COLO829 (cell line): Measurements from ENCODE around the gene CCNB2.

Source experiments
- DNase-seq: peaks from one replicate; pipeline ENCODE4 v3.0.0; 2012; ENCODE audit warnings: low spot score

Gene CCNB2

DNA sequence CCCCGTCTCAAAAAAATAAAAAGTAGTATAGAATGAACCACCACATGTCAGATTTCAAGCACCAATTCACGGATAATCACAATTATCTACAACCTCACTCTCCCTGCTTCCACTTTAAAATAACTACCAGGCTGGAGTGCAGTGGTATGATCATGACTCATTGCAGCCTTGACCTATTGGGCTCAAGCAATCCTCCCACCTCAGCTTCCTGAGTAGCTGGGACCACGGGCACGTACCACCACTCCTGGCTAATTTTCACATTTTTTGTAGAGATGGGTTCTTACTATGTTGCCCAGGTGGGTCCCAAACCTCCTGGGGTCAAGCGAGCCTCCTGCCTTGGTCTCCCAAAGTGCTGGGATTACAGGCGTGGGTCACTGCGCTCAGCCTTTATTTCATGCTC, 63.6 kb downstream of the CCNB2 start:
- DNase-seq, result no peak

DNA sequence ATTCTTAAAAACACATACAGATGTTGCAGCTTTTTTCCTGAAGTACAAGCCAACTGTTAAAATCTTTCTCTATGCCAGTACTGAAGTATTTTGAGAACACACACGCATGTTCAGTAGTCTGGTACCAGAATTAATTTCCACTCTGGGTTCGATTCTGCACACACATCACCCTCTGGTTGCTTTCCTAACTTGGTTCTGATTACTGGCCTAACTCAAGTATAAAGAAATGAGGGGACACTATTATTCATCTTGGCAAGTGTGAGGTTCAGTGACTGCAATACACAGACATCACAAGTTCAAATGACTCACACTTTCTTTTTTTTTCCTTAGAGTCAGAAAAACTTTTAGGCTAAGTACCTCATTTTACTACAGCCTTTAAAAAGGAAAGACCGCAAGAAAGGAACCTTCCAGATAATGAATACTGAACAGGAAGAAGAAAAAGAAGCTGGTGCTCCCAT, 64.3 kb downstream of the CCNB2 start:
- no peak for DNase-seq

GRCh38 chr15:59170295-59171066, 65.5 kb downstream of the CCNB2 start:
- DNase-seq, result no peak

- DNase-seq, result no peak
Observed at GRCh38 chr15:59171067-59171397, 66.1 kb downstream of the CCNB2 start.

DNA sequence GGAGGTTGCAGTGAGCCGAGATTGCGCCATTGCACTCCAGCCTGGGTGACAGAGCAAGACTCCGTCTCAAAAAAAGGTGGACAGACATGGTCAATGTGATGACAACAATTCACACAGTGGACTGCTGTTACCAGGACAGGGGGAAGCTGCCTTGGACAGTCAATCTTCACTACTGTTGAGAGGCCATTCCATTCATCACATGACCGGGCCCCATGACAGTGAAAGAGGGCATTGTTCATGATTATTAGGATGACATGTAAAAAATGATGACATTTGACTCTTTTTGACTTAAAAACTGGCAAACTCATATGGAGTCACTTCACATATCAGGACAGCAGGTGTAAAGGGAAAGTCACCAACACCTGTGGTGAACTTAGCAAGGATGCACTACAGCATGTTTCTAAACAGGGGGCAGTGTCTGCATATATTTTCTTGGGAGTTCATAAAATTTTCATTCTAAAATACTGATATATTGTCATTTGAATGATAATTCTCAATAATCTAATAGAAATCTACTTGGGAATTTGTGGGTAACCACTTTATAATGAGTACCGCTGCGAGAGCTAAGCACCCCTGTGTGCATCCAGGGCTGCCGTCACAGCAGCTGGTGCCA, 67.4 kb downstream of the CCNB2 start:
- DNase-seq, result no peak

DNA sequence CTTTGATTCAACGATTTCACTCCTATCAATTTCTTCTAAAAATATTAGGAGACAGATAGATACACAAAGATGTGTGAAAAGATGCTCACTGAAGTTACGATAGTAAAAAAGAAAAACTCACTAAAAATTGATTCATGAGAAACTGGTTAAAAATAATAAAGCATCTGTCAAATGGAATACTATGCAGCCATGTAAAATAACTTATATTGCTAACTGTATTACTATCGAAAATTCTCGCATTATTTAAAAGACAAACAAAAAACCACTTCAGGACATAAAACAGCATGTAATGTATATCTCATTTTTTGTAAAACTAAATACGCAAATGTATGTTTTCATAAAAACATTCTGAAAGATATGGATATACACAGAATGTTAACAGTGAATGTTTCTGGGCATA, 68.2 kb downstream of the CCNB2 start:
- DNase-seq, result no peak

- no peak for DNase-seq
Observed at GRCh38 chr15:59174151-59174834, 69.3 kb downstream of the CCNB2 start.
